ENCODE results near the gene KLF7. TPM values are rescaled to one million over a fixed set of nuclear protein-coding genes. Genes with fewer than 3 reads are reported as not detected.

Gene KLF7
- total and polyA plus RNA-seq, 9 of the 15 experiments (the other 6 are each of a cell fraction or from before 2014, with no cell fraction given), result 0.04 to 0.54 (median 0.07) TPM

DNA sequence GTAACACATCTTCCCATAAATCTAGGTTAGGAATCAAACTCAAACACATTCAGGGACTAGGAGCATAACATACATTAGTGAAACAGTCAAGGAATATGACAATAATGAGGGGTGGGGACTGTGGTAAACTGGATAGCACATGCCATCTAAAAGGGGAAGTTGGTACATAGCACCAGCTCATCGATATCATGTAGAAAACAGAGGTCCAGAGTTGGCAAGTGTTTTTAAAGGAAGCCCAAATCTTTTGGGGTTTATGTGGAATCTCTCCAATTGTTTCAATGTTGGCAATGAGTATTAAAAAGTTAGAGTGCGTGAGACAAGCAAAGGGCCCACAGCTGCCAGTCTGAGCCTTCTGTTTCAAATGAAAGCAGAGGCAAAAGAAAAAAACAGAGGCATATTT is 24.4 kb downstream of the KLF7 start:
- in situ Hi-C loops (cut with MboI), result no loop called here
- TF ChIP-seq SUPT5H (IDR thresholded peaks at IDR 0.05) (no peak), CBX3 (IDR thresholded peaks at IDR 0.05; ENCODE audit: borderline replicate concordance in 1 of 2, low read length in 2 of 2) (no peak), ZNF717 (CRISPR knock-in tag; IDR thresholded peaks at IDR 0.05) (no peak), MBD2 (IDR thresholded peaks at IDR 0.05; ENCODE audit: borderline replicate concordance, low read depth) (no peak), CBX8 (IDR thresholded peaks at IDR 0.05; ENCODE audit: borderline replicate concordance, extremely low read depth, low read depth, low read length, poor library complexity, severe bottlenecking) (no peak), GATAD2A (IDR thresholded peaks at IDR 0.05) (no peak), RNF2 (IDR thresholded peaks at IDR 0.05) (no peak), ZNF75A (CRISPR knock-in tag; IDR thresholded peaks at IDR 0.05) (no peak), ZNF583 (CRISPR knock-in tag; IDR thresholded peaks at IDR 0.05) (no peak), GABPB1 (CRISPR knock-in tag; IDR thresholded peaks at IDR 0.05) (no peak), CAMTA2 (CRISPR knock-in tag; conservative IDR thresholded peaks at IDR 0.05) (no peak)
- TF ChIP-seq, protein P1, sequence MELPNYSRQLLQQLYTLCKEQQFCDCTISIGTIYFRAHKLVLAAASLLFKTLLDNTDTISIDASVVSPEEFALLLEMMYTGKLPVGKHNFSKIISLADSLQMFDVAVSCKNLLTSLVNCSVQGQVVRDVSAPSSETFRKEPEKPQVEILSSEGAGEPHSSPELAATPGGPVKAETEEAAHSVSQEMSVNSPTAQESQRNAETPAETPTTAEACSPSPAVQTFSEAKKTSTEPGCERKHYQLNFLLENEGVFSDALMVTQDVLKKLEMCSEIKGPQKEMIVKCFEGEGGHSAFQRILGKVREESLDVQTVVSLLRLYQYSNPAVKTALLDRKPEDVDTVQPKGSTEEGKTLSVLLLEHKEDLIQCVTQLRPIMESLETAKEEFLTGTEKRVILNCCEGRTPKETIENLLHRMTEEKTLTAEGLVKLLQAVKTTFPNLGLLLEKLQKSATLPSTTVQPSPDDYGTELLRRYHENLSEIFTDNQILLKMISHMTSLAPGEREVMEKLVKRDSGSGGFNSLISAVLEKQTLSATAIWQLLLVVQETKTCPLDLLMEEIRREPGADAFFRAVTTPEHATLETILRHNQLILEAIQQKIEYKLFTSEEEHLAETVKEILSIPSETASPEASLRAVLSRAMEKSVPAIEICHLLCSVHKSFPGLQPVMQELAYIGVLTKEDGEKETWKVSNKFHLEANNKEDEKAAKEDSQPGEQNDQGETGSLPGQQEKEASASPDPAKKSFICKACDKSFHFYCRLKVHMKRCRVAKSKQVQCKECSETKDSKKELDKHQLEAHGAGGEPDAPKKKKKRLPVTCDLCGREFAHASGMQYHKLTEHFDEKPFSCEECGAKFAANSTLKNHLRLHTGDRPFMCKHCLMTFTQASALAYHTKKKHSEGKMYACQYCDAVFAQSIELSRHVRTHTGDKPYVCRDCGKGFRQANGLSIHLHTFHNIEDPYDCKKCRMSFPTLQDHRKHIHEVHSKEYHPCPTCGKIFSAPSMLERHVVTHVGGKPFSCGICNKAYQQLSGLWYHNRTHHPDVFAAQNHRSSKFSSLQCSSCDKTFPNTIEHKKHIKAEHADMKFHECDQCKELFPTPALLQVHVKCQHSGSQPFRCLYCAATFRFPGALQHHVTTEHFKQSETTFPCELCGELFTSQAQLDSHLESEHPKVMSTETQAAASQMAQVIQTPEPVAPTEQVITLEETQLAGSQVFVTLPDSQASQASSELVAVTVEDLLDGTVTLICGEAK (IDR thresholded peaks at IDR 0.05), result no peak
- TF ChIP-seq, protein P1 (CRISPR knock-in tag; IDR thresholded peaks at IDR 0.05), result no peak

More for the DNA sequence above, 24.4 kb downstream of the KLF7 start:
- no peaks in the 10 kb centered on the region for H3K27me3 ChIP-seq (ENCODE audit: control insufficient read depth in 2 of 2, insufficient read depth in 2 of 2, low read length in 2 of 2)
- no peak overlapping the region for H3K9ac ChIP-seq (ENCODE audit: insufficient read depth in 1 of 2, low read depth in 2 of 2, low read length in 2 of 2)
- H3K27ac ChIP-seq (ENCODE audit: extremely low read depth, low read depth, low read length), result no peak overlapping the region
- H4K20me1 ChIP-seq (replicated peaks; ENCODE audit: control insufficient read depth, insufficient read depth, low read length), result no peaks in the 10 kb centered on the region
- H2AFZ ChIP-seq (ENCODE audit: low read depth, low read length), result no peak overlapping the region
- no peak overlapping the region for H3K4me3 ChIP-seq
- no peak overlapping the region for H3K4me2 ChIP-seq (ENCODE audit: insufficient read depth, low read length)
- no peak for ATAC-seq
- no peaks in the 10 kb centered on the region for H3K9me3 ChIP-seq (replicated peaks; ENCODE audit: control insufficient read depth, insufficient read depth, low read depth, low read length)
- H3K79me2 ChIP-seq (ENCODE audit: control insufficient read depth, insufficient read depth, low read length), result no peaks in the 10 kb centered on the region
- no peaks in the 10 kb centered on the region for H3K36me3 ChIP-seq (ENCODE audit: control insufficient read depth, insufficient read depth, low read length)
- FAIRE-seq, result no peak
- WGBS (ENCODE audit: insufficient coverage, low coverage, missing lambda C conversion rate), result 6% methylated on average over 2 of the region's 2 CpGs
- intact Hi-C loops (cut with micrococcal nuclease), result no loop called here
- no TSS peak for BruUV-seq (replicated peaks)
- no peak for DNase-seq (ENCODE audit: extremely low read depth in 1 of 4, low spot score in 3 of 4)
- ChIA-PET POLR2A (no interaction called here), CTCF (ENCODE audit: low intra/inter-chr PET ratio) (no interaction called here)
- no peaks in the 10 kb centered on the region for H3K9me1 ChIP-seq (ENCODE audit: control insufficient read depth, insufficient read depth, low read length)
- H3K4me1 ChIP-seq (replicated peaks in 1 of 2; ENCODE audit: control insufficient read depth in 2 of 2, insufficient read depth in 2 of 2, low read length in 2 of 2), result no peaks in the 10 kb centered on the region; a peak in 1 of 5 replicates
